Activated T-helper 17 cell treated with anti-CD3 and anti-CD28 coated beads, Interleukin-2, amount 50 U/mL, for 72 hours (primary cell): ENCODE data around the gene SYT13. TPM values are rescaled to one million over a fixed set of nuclear protein-coding genes. Genes with fewer than 3 reads are reported as not detected.
"Not testable (repeated sequence)": the region's sequence is repeated elsewhere in the genome, so short reads cannot be mapped to it uniquely, and the experiment has no call there.

Experiments
- ATAC-seq: fragments of 150-1000 bp; cut with Tn5 transposase; replicated peaks from 2 replicates; pipeline ENCODE4 v1.10.0; 2021; ENCODE audit warnings: mild to moderate bottlenecking, moderate library complexity
- H3K27ac Mint-ChIP-seq: one replicate; pipeline ENCODE4 v1.8.0; 2022; ENCODE audit warnings: mixed read lengths
- H3K27me3 Mint-ChIP-seq: one replicate; pipeline ENCODE4 v1.8.0; 2022; ENCODE audit warnings: mixed read lengths
- H3K36me3 Mint-ChIP-seq: one replicate; pipeline ENCODE4 v1.8.0; 2022; ENCODE audit warnings: low read depth, mild to moderate bottlenecking, mixed read lengths
- H3K4me1 Mint-ChIP-seq: one replicate; pipeline ENCODE4 v1.8.0; 2022; ENCODE audit warnings: mixed read lengths
- H3K4me3 Mint-ChIP-seq: one replicate; pipeline ENCODE4 v1.8.0; 2022; ENCODE audit warnings: mild to moderate bottlenecking, mixed read lengths
- H3K9me3 Mint-ChIP-seq: one replicate; pipeline ENCODE4 v1.8.0; 2022; ENCODE audit warnings: mixed read lengths
- total RNA-seq, 2 donors: library from RNA; stranded (reverse); gene quantifications; one replicate each; pipeline ENCODE4 v1.2.3, GENCODE V29; 2022

Gene SYT13
- total RNA-seq, 2 donors from 2014 or later, result not detected

DNA sequence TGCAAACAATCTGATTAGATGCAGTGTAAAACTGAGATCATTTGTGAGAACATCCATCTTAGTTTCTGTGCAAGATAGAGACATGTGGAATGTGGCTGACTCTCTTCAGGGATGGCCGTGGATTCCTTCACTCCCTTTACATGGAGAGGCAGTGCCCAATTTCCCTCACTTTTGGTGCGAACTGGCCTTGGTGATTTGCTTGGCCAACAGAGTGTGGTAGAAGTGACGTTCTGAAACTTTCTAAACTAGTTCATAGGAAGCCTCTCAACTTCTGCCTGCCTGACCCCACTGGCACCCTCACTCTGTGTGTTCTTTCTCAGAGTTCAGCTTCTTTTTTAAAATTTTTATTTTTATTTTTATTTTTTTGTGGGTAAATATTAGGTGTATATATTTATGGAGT is 9.9 kb upstream of the SYT13 start:
- no peaks in the 10 kb centered on the region for H3K9me3 Mint-ChIP-seq
- H3K4me1 Mint-ChIP-seq, result no peaks in the 10 kb centered on the region
- H3K4me3 Mint-ChIP-seq, result no peak overlapping the region
- no peak for ATAC-seq
- no peak overlapping the region for H3K27ac Mint-ChIP-seq
- H3K27me3 Mint-ChIP-seq, result peaks cover 13% of the 10 kb centered on the region
- H3K36me3 Mint-ChIP-seq, result no peaks in the 10 kb centered on the region

DNA sequence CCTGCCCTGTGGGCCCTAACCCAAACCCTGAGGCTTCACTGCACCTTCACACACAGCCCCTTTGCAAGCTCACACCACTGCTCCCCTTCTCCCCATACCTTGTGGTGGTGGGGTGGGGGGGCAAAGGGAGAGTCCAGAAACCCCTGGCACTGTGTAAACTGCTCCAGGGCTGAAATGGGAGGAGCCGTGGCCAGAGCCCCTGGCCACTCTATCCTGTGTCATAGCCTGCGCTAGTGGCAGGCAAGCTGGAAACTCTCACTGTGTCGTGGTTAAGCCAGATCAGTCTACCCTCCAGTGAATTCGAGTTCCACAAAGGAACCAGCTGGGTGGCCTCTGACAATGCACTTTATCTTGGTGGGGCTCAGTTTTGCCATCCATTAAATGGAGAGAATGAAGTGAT is 8.4 kb upstream of the SYT13 start:
- no peak overlapping the region for H3K27ac Mint-ChIP-seq
- no peak overlapping the region for H3K4me3 Mint-ChIP-seq
- H3K27me3 Mint-ChIP-seq, result peaks cover 28% of the 10 kb centered on the region
- H3K9me3 Mint-ChIP-seq, result no peaks in the 10 kb centered on the region
- no peak for ATAC-seq
- no peaks in the 10 kb centered on the region for H3K4me1 Mint-ChIP-seq
- H3K36me3 Mint-ChIP-seq, result no peaks in the 10 kb centered on the region

DNA sequence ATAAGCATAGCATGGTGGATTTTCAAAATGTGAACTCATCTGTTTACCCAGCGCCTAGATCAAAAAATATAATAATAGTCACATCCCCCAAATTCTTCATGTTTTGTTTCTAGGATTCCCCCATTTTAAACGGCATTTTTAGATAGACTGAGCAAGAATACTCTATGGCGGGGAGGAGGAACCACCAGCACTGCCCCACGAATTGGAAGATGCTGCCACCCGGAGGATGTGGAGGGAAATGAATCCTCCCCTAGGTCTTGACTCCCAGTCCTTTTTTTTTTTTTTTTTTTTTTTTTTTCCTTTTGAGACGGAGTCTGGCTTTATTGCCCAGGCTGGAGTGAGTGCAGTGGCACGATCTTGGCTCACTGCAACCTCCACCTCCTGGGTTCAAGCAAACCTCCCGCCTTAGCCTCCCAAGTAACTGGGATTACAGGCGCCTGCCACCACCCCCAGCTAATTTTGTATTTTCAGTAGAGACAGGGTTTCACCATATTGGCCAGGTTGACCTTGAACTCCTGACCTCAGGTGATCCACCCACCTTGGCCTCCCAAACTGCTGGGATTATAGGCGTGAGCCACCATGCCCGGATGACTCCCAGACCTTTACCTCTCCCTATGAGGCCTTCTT is 7.5 kb upstream of the SYT13 start:
- H3K4me1 Mint-ChIP-seq, H3K27ac Mint-ChIP-seq, H3K9me3 Mint-ChIP-seq, H3K36me3 Mint-ChIP-seq, H3K4me3 Mint-ChIP-seq: not testable (repeated sequence)
- H3K27me3 Mint-ChIP-seq, result peaks cover 36% of the 10 kb centered on the region
- peak; percentile 78 for ATAC-seq

DNA sequence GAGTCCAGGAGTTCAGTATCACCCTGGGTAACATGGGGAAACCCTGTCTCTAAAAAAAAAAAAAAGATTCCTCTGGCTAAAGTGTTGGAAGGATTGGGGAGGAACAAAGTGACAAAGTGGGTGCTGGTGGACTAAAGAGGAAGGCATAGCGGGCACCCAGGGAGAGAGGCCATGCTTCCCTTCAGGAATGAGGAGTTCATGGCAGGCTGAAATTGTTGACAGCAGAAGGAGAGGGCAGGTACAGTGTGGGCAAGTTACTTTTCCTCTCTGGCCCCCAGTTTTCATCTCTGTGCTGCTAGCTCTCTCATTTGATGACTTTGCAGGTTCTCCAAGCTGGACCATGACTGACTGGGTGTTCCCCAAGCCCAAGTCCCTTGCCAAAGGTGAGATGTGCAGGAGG is 4.4 kb upstream of the SYT13 start:
- Mint-ChIP-seq H3K27me3 (peaks cover 61% of the 10 kb centered on the region), H3K9me3 (no peaks in the 10 kb centered on the region), H3K4me1 (no peaks in the 10 kb centered on the region), H3K4me3 (no peak overlapping the region), H3K27ac (no peak overlapping the region), H3K36me3 (no peaks in the 10 kb centered on the region)
- no peak for ATAC-seq

DNA sequence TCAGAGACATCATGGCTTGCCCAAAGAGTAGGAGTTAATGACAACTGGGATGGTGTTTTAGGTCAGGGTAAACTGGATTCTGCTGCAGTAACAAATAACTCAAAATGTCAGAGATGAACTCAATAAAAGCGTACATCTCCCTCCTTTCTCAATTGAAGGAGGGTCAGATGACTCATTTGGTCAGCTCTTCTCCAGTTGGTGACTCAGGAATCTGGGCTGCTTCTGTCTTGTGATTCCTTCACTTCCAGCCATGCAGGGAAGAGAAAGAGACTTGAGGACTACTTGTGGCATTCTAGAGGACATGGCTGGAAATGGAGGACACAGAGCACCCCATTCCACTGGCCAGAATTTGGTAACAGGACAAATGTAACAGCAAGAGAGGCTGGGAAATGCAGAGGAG is 3.2 kb upstream of the SYT13 start:
- no peak for ATAC-seq
- Mint-ChIP-seq H3K4me3 (no peak overlapping the region), H3K4me1 (no peaks in the 10 kb centered on the region), H3K27ac (no peak overlapping the region), H3K27me3 (peaks cover 67% of the 10 kb centered on the region), H3K9me3 (no peaks in the 10 kb centered on the region), H3K36me3 (no peaks in the 10 kb centered on the region)

DNA sequence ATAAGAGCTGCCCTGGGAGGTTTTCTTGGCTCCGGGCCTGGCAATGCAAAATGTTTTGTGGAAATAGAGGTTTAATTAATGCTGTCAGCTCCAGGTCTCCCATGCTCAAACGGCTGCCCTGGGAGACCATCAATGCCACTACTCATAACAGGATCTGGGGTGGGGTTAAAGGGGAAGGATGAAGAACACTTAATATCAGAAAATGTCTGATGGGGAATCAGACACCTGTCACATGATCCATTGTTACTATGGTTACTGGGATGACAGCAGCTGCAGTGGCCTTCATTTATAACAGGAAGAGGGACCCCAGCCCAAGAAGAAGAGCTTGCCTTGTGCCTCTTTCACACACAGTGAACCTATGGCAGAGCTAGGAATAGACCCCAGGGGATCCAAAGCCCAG is 2.2 kb upstream of the SYT13 start:
- no peak overlapping the region for H3K27ac Mint-ChIP-seq
- H3K9me3 Mint-ChIP-seq, result no peaks in the 10 kb centered on the region
- H3K36me3 Mint-ChIP-seq, result no peaks in the 10 kb centered on the region
- H3K4me1 Mint-ChIP-seq, result no peaks in the 10 kb centered on the region
- peaks cover 71% of the 10 kb centered on the region for H3K27me3 Mint-ChIP-seq
- ATAC-seq, result no peak
- no peak overlapping the region for H3K4me3 Mint-ChIP-seq

DNA sequence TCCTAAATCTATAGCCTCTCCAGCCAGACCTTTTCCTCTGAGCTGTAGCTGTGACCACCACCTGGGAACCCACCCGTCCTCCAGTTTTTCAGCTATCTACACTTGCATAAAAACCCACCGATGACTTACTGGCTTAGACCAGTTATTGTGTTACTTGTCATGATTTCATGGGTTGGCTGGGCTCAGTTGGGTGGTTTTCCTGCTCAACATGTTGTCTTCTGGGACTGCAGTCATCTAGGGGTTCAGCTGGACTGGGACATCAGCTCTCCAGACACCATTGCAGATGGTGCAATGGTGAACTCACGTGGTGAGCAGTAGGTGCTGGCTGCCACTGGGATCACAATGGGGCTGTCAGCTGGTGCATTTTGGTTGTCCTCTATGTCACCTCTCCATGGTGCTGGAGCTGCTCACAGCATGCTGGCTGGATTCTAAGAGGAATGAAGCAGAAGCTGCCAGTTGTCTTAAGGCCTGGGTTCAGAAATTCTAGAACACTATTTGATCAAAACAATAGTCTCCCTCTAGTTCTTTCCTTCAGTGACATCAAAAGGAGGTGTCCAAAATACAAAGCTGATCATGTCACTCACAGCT is 1.3 kb upstream of the SYT13 start:
- H3K27me3 Mint-ChIP-seq, result peaks cover 67% of the 10 kb centered on the region
- H3K27ac Mint-ChIP-seq, result no peak overlapping the region
- no peaks in the 10 kb centered on the region for H3K36me3 Mint-ChIP-seq
- no peak for ATAC-seq
- no peaks in the 10 kb centered on the region for H3K9me3 Mint-ChIP-seq
- H3K4me1 Mint-ChIP-seq, result no peaks in the 10 kb centered on the region
- no peak overlapping the region for H3K4me3 Mint-ChIP-seq

DNA sequence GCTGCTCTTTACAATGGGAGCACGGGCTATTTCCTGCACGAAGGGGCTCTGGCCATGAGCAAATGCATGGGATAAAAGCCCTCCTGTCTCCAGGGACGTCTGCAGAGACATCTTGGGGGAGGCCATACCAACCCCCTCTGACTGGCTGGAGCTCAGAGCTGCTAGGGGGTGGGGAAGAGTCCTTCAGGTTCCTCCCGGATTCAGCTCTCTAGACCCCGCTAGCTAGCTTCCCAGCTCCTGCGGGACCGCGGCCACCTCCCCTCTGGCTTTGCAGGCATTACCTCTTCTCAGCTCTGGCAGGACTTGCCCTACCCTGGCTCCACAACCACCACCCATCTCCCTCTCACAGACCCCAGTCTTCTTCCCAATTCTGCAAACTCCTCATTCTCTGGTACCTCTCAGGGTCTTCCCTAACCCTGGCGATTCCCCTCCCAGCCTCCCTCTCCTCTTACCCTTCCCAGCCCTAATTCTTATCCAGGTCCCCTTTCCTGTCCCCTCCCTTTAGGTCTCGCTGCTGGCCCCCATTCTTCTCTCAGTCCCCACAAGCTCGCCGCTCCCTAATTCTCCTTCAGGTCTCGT is 802 bp downstream of the SYT13 start:
- Mint-ChIP-seq H3K36me3 (no peaks in the 10 kb centered on the region), H3K9me3 (no peaks in the 10 kb centered on the region), H3K4me1 (no peaks in the 10 kb centered on the region), H3K27me3 (peaks cover 63% of the 10 kb centered on the region), H3K27ac (no peak overlapping the region), H3K4me3 (no peak overlapping the region)
- ATAC-seq, result no peak

DNA sequence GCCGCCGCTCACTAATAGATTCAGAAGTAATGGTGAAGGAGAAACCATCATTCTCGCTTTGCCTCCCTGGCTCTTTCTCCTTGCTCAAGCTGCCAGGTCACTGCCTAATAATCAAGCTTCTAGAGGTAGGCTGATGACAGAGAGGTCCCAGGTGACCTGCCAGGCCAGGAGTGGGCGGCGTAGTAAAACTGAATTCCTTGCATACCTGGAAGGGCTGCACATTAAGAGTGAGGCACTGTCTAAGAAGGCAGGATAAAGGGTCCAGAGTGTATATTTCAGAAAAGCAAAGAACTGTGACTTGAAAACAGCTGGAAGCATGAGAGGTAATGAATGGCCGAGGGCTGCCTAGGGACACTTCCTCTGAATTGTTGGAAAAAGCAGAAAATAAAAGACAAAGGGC is 4.1 kb downstream of the SYT13 start:
- Mint-ChIP-seq H3K27me3 (peaks cover 48% of the 10 kb centered on the region), H3K9me3 (peaks cover 6% of the 10 kb centered on the region), H3K4me3 (no peak overlapping the region), H3K36me3 (no peaks in the 10 kb centered on the region), H3K4me1 (no peaks in the 10 kb centered on the region), H3K27ac (no peak overlapping the region)
- no peak for ATAC-seq

DNA sequence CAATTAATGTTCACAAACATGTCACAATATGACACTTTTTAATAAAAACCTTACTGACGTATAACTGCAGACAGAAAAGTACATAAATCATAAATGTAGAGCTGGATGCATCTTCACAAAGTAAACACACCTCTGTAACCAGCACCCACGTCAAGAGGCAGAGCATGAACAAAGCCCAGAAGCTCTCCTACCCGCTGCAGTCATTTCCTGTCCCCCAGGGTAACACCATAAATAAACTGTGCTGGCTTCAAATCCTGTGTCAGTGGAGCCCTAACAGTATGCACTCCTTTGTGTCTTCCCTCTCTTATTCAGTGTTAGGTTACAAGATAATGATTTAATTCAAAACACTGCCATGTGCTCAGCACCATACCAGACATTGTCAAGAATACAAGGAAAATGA is 5.7 kb downstream of the SYT13 start:
- no peak overlapping the region for H3K4me3 Mint-ChIP-seq
- no peak for ATAC-seq
- peaks cover 6% of the 10 kb centered on the region for H3K9me3 Mint-ChIP-seq
- H3K27ac Mint-ChIP-seq, result no peak overlapping the region
- H3K4me1 Mint-ChIP-seq, result no peaks in the 10 kb centered on the region
- peaks cover 44% of the 10 kb centered on the region for H3K27me3 Mint-ChIP-seq
- H3K36me3 Mint-ChIP-seq, result no peaks in the 10 kb centered on the region

DNA sequence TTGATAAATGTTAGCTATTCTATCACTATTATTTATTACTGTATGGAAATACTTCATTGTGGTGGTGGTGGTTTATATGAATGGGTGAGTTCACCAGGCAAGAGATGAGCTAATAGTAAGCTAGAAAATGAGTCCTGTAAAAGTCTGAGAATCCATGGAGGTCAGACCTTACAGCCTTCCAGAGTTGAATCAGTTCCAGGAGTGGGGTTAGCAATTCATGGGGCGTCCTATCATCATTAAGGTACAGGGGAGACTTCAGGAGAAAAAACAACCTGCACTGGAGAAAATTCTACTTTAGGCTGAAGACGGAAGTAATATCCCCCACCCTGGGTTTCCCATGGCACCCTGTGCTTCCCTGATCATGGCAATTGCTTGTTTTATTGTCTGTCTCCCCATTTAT is 6.5 kb downstream of the SYT13 start:
- ATAC-seq, result no peak
- Mint-ChIP-seq H3K4me3 (no peak overlapping the region), H3K9me3 (peaks cover 6% of the 10 kb centered on the region), H3K27me3 (peaks cover 49% of the 10 kb centered on the region), H3K27ac (no peak overlapping the region), H3K4me1 (no peaks in the 10 kb centered on the region), H3K36me3 (no peaks in the 10 kb centered on the region)

DNA sequence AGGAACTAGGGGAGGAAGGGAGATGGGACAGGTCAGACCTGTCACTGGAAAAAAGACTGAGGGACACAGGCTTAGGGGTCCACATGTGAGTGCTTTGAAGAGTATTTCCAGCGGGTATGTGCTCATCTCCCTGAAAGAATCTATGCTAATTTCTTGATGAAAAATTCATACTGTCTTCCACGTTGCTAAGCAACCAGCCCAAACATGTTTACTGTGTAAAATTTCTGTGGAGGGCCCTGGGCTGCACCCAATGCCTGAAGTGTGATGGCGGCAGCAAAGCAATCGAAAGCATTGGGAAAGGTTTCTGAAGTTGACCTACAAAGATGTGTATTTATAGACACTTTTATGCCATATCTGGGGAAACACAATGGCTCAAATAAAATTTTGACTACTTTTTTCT is 7.4 kb downstream of the SYT13 start:
- Mint-ChIP-seq H3K27me3 (peaks cover 48% of the 10 kb centered on the region), H3K4me1 (no peaks in the 10 kb centered on the region), H3K36me3 (no peaks in the 10 kb centered on the region), H3K27ac (no peak overlapping the region), H3K4me3 (no peak overlapping the region), H3K9me3 (peaks cover 6% of the 10 kb centered on the region)
- no peak for ATAC-seq

DNA sequence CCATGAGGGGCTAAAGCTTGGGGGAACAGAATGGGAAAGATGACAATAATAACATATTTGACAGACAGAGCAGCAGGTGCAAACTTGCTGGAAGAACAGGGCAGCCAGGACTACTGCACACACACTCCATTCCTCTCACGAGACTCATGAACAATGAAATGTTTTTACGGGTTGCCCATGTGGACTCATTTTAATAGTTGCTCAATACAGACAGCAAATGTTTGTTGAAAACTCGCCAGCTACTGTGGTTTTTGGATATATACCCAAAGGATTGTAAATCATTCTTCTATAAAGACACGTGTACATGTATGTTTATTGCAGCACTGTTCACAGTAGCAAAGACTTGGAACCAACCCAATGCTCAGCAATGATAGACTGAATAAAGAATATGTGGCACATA is 10.3 kb downstream of the SYT13 start:
- ATAC-seq, result no peak
- H3K4me1 Mint-ChIP-seq, result no peaks in the 10 kb centered on the region
- H3K36me3 Mint-ChIP-seq, result no peaks in the 10 kb centered on the region
- peaks cover 6% of the 10 kb centered on the region for H3K9me3 Mint-ChIP-seq
- H3K27ac Mint-ChIP-seq, result no peak overlapping the region
- peaks cover 54% of the 10 kb centered on the region for H3K27me3 Mint-ChIP-seq
- no peak overlapping the region for H3K4me3 Mint-ChIP-seq

DNA sequence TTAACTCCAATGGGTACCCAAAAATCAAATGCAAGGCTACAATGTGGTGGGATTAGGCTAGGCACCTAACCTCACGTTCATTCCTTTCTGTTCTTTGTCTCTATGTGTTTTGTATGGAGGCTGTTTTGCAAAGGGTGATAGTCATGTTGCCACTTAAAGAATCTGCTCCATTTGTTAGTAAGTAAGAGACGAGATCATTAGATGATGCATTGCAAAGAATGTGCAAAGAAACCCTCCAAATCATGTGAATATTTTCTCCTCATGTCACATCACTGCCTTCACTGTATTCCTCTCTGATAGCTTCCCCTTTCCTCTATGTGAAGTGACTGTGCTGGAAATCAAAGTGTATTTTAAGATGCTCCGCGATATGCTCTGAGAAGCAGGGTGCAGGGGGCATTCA is 11.9 kb downstream of the SYT13 start:
- H3K36me3 Mint-ChIP-seq, result no peaks in the 10 kb centered on the region

DNA sequence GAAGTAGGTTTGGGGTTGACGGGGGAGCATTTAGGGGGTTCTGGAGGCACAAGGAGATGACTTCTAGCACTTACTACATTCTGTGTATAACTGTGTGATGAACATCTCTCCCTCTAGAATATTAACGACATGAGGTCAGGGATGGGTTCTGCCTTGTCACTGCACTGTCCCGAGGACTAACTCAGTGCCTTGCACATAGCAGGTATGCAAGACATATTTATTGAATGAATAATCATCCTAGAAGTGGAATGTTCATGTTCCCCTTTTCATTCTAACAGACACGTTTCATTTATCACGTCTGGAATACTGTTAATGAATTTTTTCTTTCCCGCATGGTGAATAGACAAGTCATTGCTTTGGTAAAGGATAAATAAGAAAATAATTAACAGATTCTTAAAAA is 12.6 kb downstream of the SYT13 start:
- Mint-ChIP-seq H3K27me3 (peaks cover 59% of the 10 kb centered on the region), H3K27ac (no peak overlapping the region), H3K4me3 (no peak overlapping the region), H3K4me1 (no peaks in the 10 kb centered on the region), H3K9me3 (no peaks in the 10 kb centered on the region), H3K36me3 (no peaks in the 10 kb centered on the region)
- no peak for ATAC-seq

More for the DNA sequence above, 11.9 kb downstream of the SYT13 start:
- Mint-ChIP-seq H3K27me3 (peaks cover 53% of the 10 kb centered on the region), H3K4me1 (no peaks in the 10 kb centered on the region), H3K27ac (no peak overlapping the region), H3K4me3 (no peak overlapping the region), H3K9me3 (no peaks in the 10 kb centered on the region)
- no peak for ATAC-seq
